ENCODE measurements around the gene DBP. TPM values are rescaled to one million over a fixed set of nuclear protein-coding genes. Genes with fewer than 3 reads are reported as not detected.

The DBP gene
- total and polyA plus RNA-seq, 2 of the 13 experiments (the other 11 are each of a cell fraction or from before 2014, with no cell fraction given): 1.7 to 5.8 TPM

GRCh38 chr19:48603001-48603400 lies 34.2 kb downstream of the DBP start:
- DNase-seq (ENCODE audit: low spot score) (no peak), ATAC-seq (no peak), FAIRE-seq (no peak)
- Histone ChIP-seq H3K27me3 (ENCODE audit: control insufficient read depth in 1 of 2, insufficient read depth in 2 of 2, low read length in 2 of 2) (peaks cover 0 to 12% of the 10 kb centered on the region in 2 experiments; a peak in 2 of 5 replicates), H3K4me1 (ENCODE audit: insufficient read depth, low read length) (peaks cover 18% of the 10 kb centered on the region), H3K36me3 (replicated peaks in 1 of 2; ENCODE audit: control insufficient read depth in 1 of 2, insufficient read depth in 2 of 2, low read length in 2 of 2) (no peaks in the 10 kb centered on the region), H2AFZ (ENCODE audit: low read length) (no peak overlapping the region), H3K9ac (ENCODE audit: insufficient read depth, low read depth, low read length) (no peak overlapping the region), H3K79me2 (ENCODE audit: insufficient read depth, low read length) (no peaks in the 10 kb centered on the region), H3K4me3 (replicated peaks in 1 of 3; ENCODE audit: insufficient read depth in 1 of 3, low read depth in 2 of 3, low read length in 3 of 3) (no peak overlapping the region), H4K20me1 (ENCODE audit: insufficient read depth, low read length) (no peaks in the 10 kb centered on the region), H3K9me3 (ENCODE audit: low read length) (no peaks in the 10 kb centered on the region), H3K4me2 (ENCODE audit: low read depth, low read length) (no peak overlapping the region), H3K27ac (ENCODE audit: extremely low read length, insufficient read depth, low read length) (no peak overlapping the region)
- CTCF ChIA-PET (ENCODE audit: low intra/inter-chr PET ratio, low total read pairs): no interaction called here
- 48% methylated on average over 8 of the region's 9 CpGs for WGBS (ENCODE audit: low lambda C conversion rate)
- no peak for TF ChIP-seq MIXL1 (CRISPR knock-in tag; IDR thresholded peaks at IDR 0.05)
- no peak for TF ChIP-seq ZNF547 (CRISPR knock-in tag; IDR thresholded peaks at IDR 0.05)
- no peak for TF ChIP-seq NKX3-1 (CRISPR knock-in tag; IDR thresholded peaks at IDR 0.05)
- TF ChIP-seq ARHGAP35 (CRISPR knock-in tag; IDR thresholded peaks at IDR 0.05; ENCODE audit: borderline replicate concordance): no peak
- TF ChIP-seq PAX8 (CRISPR knock-in tag; IDR thresholded peaks at IDR 0.05; ENCODE audit: borderline replicate concordance): no peak
- TF ChIP-seq SP4 (CRISPR knock-in tag; IDR thresholded peaks at IDR 0.05): no peak
- POLR2A ChIA-PET: no interaction called here
- in situ Hi-C loops (cut with HindIII; ENCODE audit: extremely low pct_ligation_motif_present, low pct_unique_long_range_greater_than_20kb) (no loop called here), intact Hi-C loops (cut with micrococcal nuclease; ENCODE audit: unreplicated experiment) (no loop called here)
- no TSS peak for BruUV-seq (replicated peaks)

GRCh38 chr19:48600679-48601417 lies 36.3 kb downstream of the DBP start:
- H4K20me1 ChIP-seq (ENCODE audit: insufficient read depth, low read length): no peaks in the 10 kb centered on the region
- FAIRE-seq (no peak), ATAC-seq (peak; percentile 18; the same call in 1 of the 3 replicates), DNase-seq (ENCODE audit: low spot score) (no peak)
- no peaks in the 10 kb centered on the region for H3K9me3 ChIP-seq (ENCODE audit: low read length)
- ChIA-PET POLR2A (interaction anchor here (1.1 kb wide), 1 partner anchor 18 kb away, joined by 5 read pairs; the partner anchor contains the start of genes RPL18 and SPHK2), CTCF (ENCODE audit: low intra/inter-chr PET ratio, low total read pairs) (no interaction called here)
- WGBS (ENCODE audit: low lambda C conversion rate): 24% methylated on average over 15 of the region's 21 CpGs
- TF ChIP-seq ZSCAN22 (CRISPR knock-in tag; IDR thresholded peaks at IDR 0.05) (peak; percentile 91), AHDC1 (CRISPR knock-in tag; IDR thresholded peaks at IDR 0.05; ENCODE audit: borderline replicate concordance) (no peak), HNRNPK (IDR thresholded peaks at IDR 0.05; ENCODE audit: low read depth, low read length, poor library complexity, severe bottlenecking) (no peak), ZNF484 (CRISPR knock-in tag; IDR thresholded peaks at IDR 0.05; ENCODE audit: borderline replicate concordance, low read depth) (no peak), RBAK (CRISPR knock-in tag; IDR thresholded peaks at IDR 0.05) (0 out of 2 replicates have a peak, but pooled peaks have one; percentile 43), ZNF121 (CRISPR knock-in tag; IDR thresholded peaks at IDR 0.05) (peak; percentile 82)
- BruUV-seq (replicated peaks): no TSS peak
- intact Hi-C loops (cut with micrococcal nuclease; ENCODE audit: unreplicated experiment) (no loop called here), in situ Hi-C loops (cut with HindIII; ENCODE audit: extremely low pct_ligation_motif_present, low pct_unique_long_range_greater_than_20kb) (no loop called here)
- H3K4me2 ChIP-seq (ENCODE audit: low read depth, low read length): 0 out of 2 replicates have a peak overlapping the region, but pooled peaks have one; percentile 7
- no peak overlapping the region for H3K9ac ChIP-seq (ENCODE audit: insufficient read depth, low read depth, low read length)
- H3K27ac ChIP-seq (ENCODE audit: extremely low read length, insufficient read depth, low read length): no peak overlapping the region
- H3K4me3 ChIP-seq (replicated peaks in 1 of 3; ENCODE audit: insufficient read depth in 1 of 3, low read depth in 2 of 3, low read length in 3 of 3): no peak overlapping the region
- H3K27me3 ChIP-seq (ENCODE audit: control insufficient read depth in 1 of 2, insufficient read depth in 2 of 2, low read length in 2 of 2): peaks cover 0 to 12% of the 10 kb centered on the region in 2 experiments; a peak in 2 of 5 replicates
- H3K36me3 ChIP-seq (replicated peaks in 1 of 2; ENCODE audit: control insufficient read depth in 1 of 2, insufficient read depth in 2 of 2, low read length in 2 of 2): no peaks in the 10 kb centered on the region
- no peak overlapping the region for H2AFZ ChIP-seq (ENCODE audit: low read length)
- 0 out of 2 replicates have a peak, but pooled peaks cover 6% of the 10 kb centered on the region for H3K4me1 ChIP-seq (ENCODE audit: insufficient read depth, low read length)
- H3K79me2 ChIP-seq (ENCODE audit: insufficient read depth, low read length): no peaks in the 10 kb centered on the region

All from HepG2 (cell line).